Measurements from ENCODE around the gene CACNA1C. TPM values are rescaled to one million over a fixed set of nuclear protein-coding genes. Genes with fewer than 3 reads are reported as not detected.
A peak's percentile ranks its signal among the peaks of the same experiment; 100 is the strongest.

CACNA1C gene
- total and polyA plus RNA-seq, 4 donors: 4.3 to 114 (median 46.3) TPM

GRCh38 chr12:2284857-2285256, 232.1 kb downstream of the CACNA1C start:
- intact Hi-C loops (cut with DNase I): loop anchor here (5.0 to 10.0 kb wide), 4 partner anchors 52 to 300 kb away; no protein-coding TSS in a partner anchor
- Histone ChIP-seq H3K4me3 (ENCODE audit: low read length in 2 of 2) (no peak overlapping the region), H3K36me3 (ENCODE audit: control insufficient read depth in 1 of 2, insufficient read depth in 2 of 2, low read length in 1 of 2) (no peaks in the 10 kb centered on the region), H3K27ac (ENCODE audit: low read depth in 1 of 2, low read length in 2 of 2) (peak overlapping the region in 1 of 2 donors; percentile 60), H3K9me3 (ENCODE audit: control insufficient read depth, low read length) (no peaks in the 10 kb centered on the region), H3K4me1 (ENCODE audit: control insufficient read depth in 1 of 2, insufficient read depth in 2 of 2, low read length in 2 of 2) (peaks cover 3 to 20% of the 10 kb centered on the region in 2 donors), H3K27me3 (ENCODE audit: control insufficient read depth in 1 of 2, insufficient read depth in 2 of 2, low read length in 1 of 2) (no peaks in the 10 kb centered on the region)
- DNase-seq (peak; percentile 85 to 92), ATAC-seq (ENCODE audit: low FRiP score) (peak; percentile 79)
- WGBS, 2 donors: 21 to 30% methylated on average over 8 of the region's 8 CpGs

GRCh38 chr12:2285462-2285861, 232.7 kb downstream of the CACNA1C start:
- H3K4me3 ChIP-seq (ENCODE audit: low read length in 2 of 2): no peak overlapping the region
- no peaks in the 10 kb centered on the region for H3K36me3 ChIP-seq (ENCODE audit: control insufficient read depth in 1 of 2, insufficient read depth in 2 of 2, low read length in 1 of 2)
- no peak for ATAC-seq (ENCODE audit: low FRiP score)
- intact Hi-C loops (cut with DNase I): loop anchor here (5.0 to 10.0 kb wide), 4 partner anchors 52 to 299 kb away; no protein-coding TSS in a partner anchor
- no peaks in the 10 kb centered on the region for H3K27me3 ChIP-seq (ENCODE audit: control insufficient read depth in 1 of 2, insufficient read depth in 2 of 2, low read length in 1 of 2)
- peaks cover 3 to 20% of the 10 kb centered on the region in 2 donors for H3K4me1 ChIP-seq (ENCODE audit: control insufficient read depth in 1 of 2, insufficient read depth in 2 of 2, low read length in 2 of 2)
- DNase-seq: peak in 1 of 2 donors; percentile 28
- WGBS, 2 donors: 93 to 94% methylated on average over 14 of the region's 14 CpGs
- no peaks in the 10 kb centered on the region for H3K9me3 ChIP-seq (ENCODE audit: control insufficient read depth, low read length)
- peak overlapping the region in 1 of 2 donors; percentile 60 for H3K27ac ChIP-seq (ENCODE audit: low read depth in 1 of 2, low read length in 2 of 2)

- Histone ChIP-seq H3K27ac (ENCODE audit: low read depth in 1 of 2, low read length in 2 of 2) (peak overlapping the region in 1 of 2 donors; percentile 76), H3K27me3 (ENCODE audit: control insufficient read depth in 1 of 2, insufficient read depth in 2 of 2, low read length in 1 of 2) (no peaks in the 10 kb centered on the region), H3K4me3 (ENCODE audit: low read length in 2 of 2) (no peak overlapping the region), H3K4me1 (ENCODE audit: control insufficient read depth in 1 of 2, insufficient read depth in 2 of 2, low read length in 2 of 2) (peaks cover 3 to 20% of the 10 kb centered on the region in 2 donors), H3K36me3 (ENCODE audit: control insufficient read depth in 1 of 2, insufficient read depth in 2 of 2, low read length in 1 of 2) (no peaks in the 10 kb centered on the region), H3K9me3 (ENCODE audit: control insufficient read depth, low read length) (no peaks in the 10 kb centered on the region)
- DNase-seq (no peak), ATAC-seq (ENCODE audit: low FRiP score) (no peak)
- 25 to 35% methylated on average over 5 of the region's 5 CpGs for WGBS, 2 donors
- intact Hi-C loops (cut with DNase I): loop anchor here (5.0 to 10.0 kb wide), 4 partner anchors 51 to 299 kb away; no protein-coding TSS in a partner anchor
Observed at GRCh38 chr12:2286047-2286446, 233.3 kb downstream of the CACNA1C start.

- no peaks in the 10 kb centered on the region for H3K9me3 ChIP-seq (ENCODE audit: control insufficient read depth, low read length)
- no peaks in the 10 kb centered on the region for H3K27me3 ChIP-seq (ENCODE audit: control insufficient read depth in 1 of 2, insufficient read depth in 2 of 2, low read length in 1 of 2)
- intact Hi-C loops (cut with DNase I): loop anchor here (5.0 to 10.0 kb wide), 4 partner anchors 51 to 298 kb away; no protein-coding TSS in a partner anchor
- no peaks in the 10 kb centered on the region for H3K36me3 ChIP-seq (ENCODE audit: control insufficient read depth in 1 of 2, insufficient read depth in 2 of 2, low read length in 1 of 2)
- ATAC-seq (ENCODE audit: low FRiP score) (peak; percentile 45), DNase-seq (peak in 1 of 2 donors; percentile 68)
- peaks cover 3 to 20% of the 10 kb centered on the region in 2 donors for H3K4me1 ChIP-seq (ENCODE audit: control insufficient read depth in 1 of 2, insufficient read depth in 2 of 2, low read length in 2 of 2)
- WGBS, 2 donors: 23 to 26% methylated on average over 9 of the region's 9 CpGs
- H3K4me3 ChIP-seq (ENCODE audit: low read length in 2 of 2): no peak overlapping the region
- peak overlapping the region in 1 of 2 donors; percentile 90 for H3K27ac ChIP-seq (ENCODE audit: low read depth in 1 of 2, low read length in 2 of 2)
Observed at GRCh38 chr12:2286461-2287131, 233.8 kb downstream of the CACNA1C start.

- Histone ChIP-seq H3K9me3 (ENCODE audit: control insufficient read depth, low read length) (no peaks in the 10 kb centered on the region), H3K4me3 (ENCODE audit: low read length in 2 of 2) (no peak overlapping the region), H3K27me3 (ENCODE audit: control insufficient read depth in 1 of 2, insufficient read depth in 2 of 2, low read length in 1 of 2) (no peaks in the 10 kb centered on the region), H3K4me1 (ENCODE audit: control insufficient read depth in 1 of 2, insufficient read depth in 2 of 2, low read length in 2 of 2) (peaks cover 3 to 20% of the 10 kb centered on the region in 2 donors), H3K36me3 (ENCODE audit: control insufficient read depth in 1 of 2, insufficient read depth in 2 of 2, low read length in 1 of 2) (no peaks in the 10 kb centered on the region), H3K27ac (ENCODE audit: low read depth in 1 of 2, low read length in 2 of 2) (peak overlapping the region in 1 of 2 donors; percentile 90)
- peak; percentile 12 for ATAC-seq (ENCODE audit: low FRiP score)
- DNase-seq: peak in 1 of 2 donors; percentile 74
- intact Hi-C loops (cut with DNase I): loop anchor here (5.0 to 10.0 kb wide), 4 partner anchors 50 to 298 kb away; no protein-coding TSS in a partner anchor
- 8 to 12% methylated on average over 12 of the region's 12 CpGs for WGBS, 2 donors
Observed at GRCh38 chr12:2287151-2287550, 234.4 kb downstream of the CACNA1C start.

GRCh38 chr12:2287589-2287988, 234.8 kb downstream of the CACNA1C start:
- Histone ChIP-seq H3K27ac (ENCODE audit: low read depth in 1 of 2, low read length in 2 of 2) (peak overlapping the region in 1 of 2 donors; percentile 90), H3K4me3 (ENCODE audit: low read length in 2 of 2) (no peak overlapping the region), H3K36me3 (ENCODE audit: control insufficient read depth in 1 of 2, insufficient read depth in 2 of 2, low read length in 1 of 2) (no peaks in the 10 kb centered on the region), H3K27me3 (ENCODE audit: control insufficient read depth in 1 of 2, insufficient read depth in 2 of 2, low read length in 1 of 2) (no peaks in the 10 kb centered on the region), H3K9me3 (ENCODE audit: control insufficient read depth, low read length) (no peaks in the 10 kb centered on the region), H3K4me1 (ENCODE audit: control insufficient read depth in 1 of 2, insufficient read depth in 2 of 2, low read length in 2 of 2) (peaks cover 3 to 20% of the 10 kb centered on the region in 2 donors)
- intact Hi-C loops (cut with DNase I): loop anchor here (5.0 to 10.0 kb wide), 4 partner anchors 50 to 297 kb away; no protein-coding TSS in a partner anchor
- 66 to 69% methylated on average over 5 of the region's 5 CpGs for WGBS, 2 donors
- DNase-seq (no peak), ATAC-seq (ENCODE audit: low FRiP score) (no peak)

GRCh38 chr12:2288001-2288400, 235.2 kb downstream of the CACNA1C start:
- peaks cover 3 to 20% of the 10 kb centered on the region in 2 donors for H3K4me1 ChIP-seq (ENCODE audit: control insufficient read depth in 1 of 2, insufficient read depth in 2 of 2, low read length in 2 of 2)
- no peak overlapping the region for H3K4me3 ChIP-seq (ENCODE audit: low read length in 2 of 2)
- peak overlapping the region in 1 of 2 donors; percentile 58 for H3K27ac ChIP-seq (ENCODE audit: low read depth in 1 of 2, low read length in 2 of 2)
- ATAC-seq (ENCODE audit: low FRiP score): no peak
- H3K9me3 ChIP-seq (ENCODE audit: control insufficient read depth, low read length): no peaks in the 10 kb centered on the region
- H3K36me3 ChIP-seq (ENCODE audit: control insufficient read depth in 1 of 2, insufficient read depth in 2 of 2, low read length in 1 of 2): no peaks in the 10 kb centered on the region
- H3K27me3 ChIP-seq (ENCODE audit: control insufficient read depth in 1 of 2, insufficient read depth in 2 of 2, low read length in 1 of 2): no peaks in the 10 kb centered on the region
- WGBS, 2 donors: 85 to 88% methylated on average over 2 of the region's 2 CpGs
- intact Hi-C loops (cut with DNase I): loop anchor here (5.0 to 10.0 kb wide), 4 partner anchors 49 to 297 kb away; no protein-coding TSS in a partner anchor
- no peak for DNase-seq

- Histone ChIP-seq H3K4me3 (ENCODE audit: low read length in 2 of 2) (no peak overlapping the region), H3K9me3 (ENCODE audit: control insufficient read depth, low read length) (no peaks in the 10 kb centered on the region), H3K27me3 (ENCODE audit: control insufficient read depth in 1 of 2, insufficient read depth in 2 of 2, low read length in 1 of 2) (no peaks in the 10 kb centered on the region), H3K27ac (ENCODE audit: low read depth in 1 of 2, low read length in 2 of 2) (peak overlapping the region in 1 of 2 donors; percentile 58), H3K4me1 (ENCODE audit: control insufficient read depth in 1 of 2, insufficient read depth in 2 of 2, low read length in 2 of 2) (peaks cover 3 to 20% of the 10 kb centered on the region in 2 donors), H3K36me3 (ENCODE audit: control insufficient read depth in 1 of 2, insufficient read depth in 2 of 2, low read length in 1 of 2) (no peaks in the 10 kb centered on the region)
- no peak for DNase-seq
- WGBS, 2 donors: 76 to 87% methylated on average over 4 of the region's 4 CpGs
- ATAC-seq (ENCODE audit: low FRiP score): no peak
- intact Hi-C loops (cut with DNase I): loop anchor here (5.0 to 10.0 kb wide), 4 partner anchors 49 to 296 kb away; no protein-coding TSS in a partner anchor
Observed at GRCh38 chr12:2288471-2288870, 235.7 kb downstream of the CACNA1C start.
